ENCODE measurements around the gene CTBP1. TPM values are rescaled to one million over a fixed set of nuclear protein-coding genes. Genes with fewer than 3 reads are reported as not detected.

Gene CTBP1
- total and polyA plus RNA-seq, 2 of the 8 experiments (the other 6 are each of a cell fraction or from before 2014, with no cell fraction given), result 128 to 185 TPM

GRCh38 chr4:1229117-1229849 lies 19.6 kb downstream of the CTBP1 start (continued):
- no peak for TF ChIP-seq RNF2 (IDR thresholded peaks at IDR 0.05; ENCODE audit: borderline replicate concordance, low read depth, low read length, missing control alignments, poor library complexity, severe bottlenecking)
- no peak for TF ChIP-seq TAF7 (optimal IDR thresholded peaks at IDR 0.05; ENCODE audit: borderline replicate concordance, low read depth, low read length)
- TF ChIP-seq POU5F1 (IDR thresholded peaks at IDR 0.05; ENCODE audit: low read depth, low read length), result no peak
- no peak for TF ChIP-seq SP1 (IDR thresholded peaks at IDR 0.05; ENCODE audit: low read depth, low read length)
- TF ChIP-seq JUN (IDR thresholded peaks at IDR 0.05; ENCODE audit: low read depth, low read length), result no peak
